ENCODE measurements around the gene TEX35. TPM values are rescaled to one million over a fixed set of nuclear protein-coding genes. Genes with fewer than 3 reads are reported as not detected.

The TEX35 gene
- total RNA-seq, 3 donors from 2014 or later (not counting 1 experiment from before 2014, with no cell fraction given): not detected

DNA sequence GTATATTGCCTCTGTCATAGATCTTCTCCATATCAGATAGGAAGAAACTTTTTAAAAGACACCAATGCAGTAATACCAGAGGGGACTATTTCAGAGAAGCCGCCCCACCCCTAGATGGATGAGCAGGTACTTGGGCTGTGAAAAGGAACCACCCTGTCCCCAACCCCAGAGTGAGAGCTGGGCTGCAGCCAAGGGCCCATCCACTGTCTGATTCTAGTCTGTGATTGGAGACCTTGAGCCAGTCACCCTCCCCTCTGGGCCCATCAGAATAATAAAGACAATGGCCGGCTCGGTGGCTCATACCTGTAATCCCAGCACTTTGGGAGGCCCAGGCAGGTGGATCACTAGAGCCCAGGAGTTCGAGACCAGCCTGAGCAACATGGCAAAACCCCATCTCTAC, 21.2 kb upstream of the TEX35 start:
- ATAC-seq (no peak), DNase-seq (no peak)
- peaks cover 8% of the 10 kb centered on the region in 2 donors for H3K27me3 Mint-ChIP-seq (ENCODE audit: low read depth in 2 of 2)
- H3K36me3 ChIP-seq (ENCODE audit: control insufficient read depth, insufficient read depth, low read length): no peaks in the 10 kb centered on the region
- WGBS (ENCODE audit: insufficient coverage): 82% methylated on average over 4 of the region's 4 CpGs
- no peak overlapping the region for H3K4me3 Mint-ChIP-seq
- intact Hi-C loops (cut with micrococcal nuclease): no loop called here
- H3K9me3 Mint-ChIP-seq: no peaks in the 10 kb centered on the region
- TF ChIP-seq, protein P1, sequence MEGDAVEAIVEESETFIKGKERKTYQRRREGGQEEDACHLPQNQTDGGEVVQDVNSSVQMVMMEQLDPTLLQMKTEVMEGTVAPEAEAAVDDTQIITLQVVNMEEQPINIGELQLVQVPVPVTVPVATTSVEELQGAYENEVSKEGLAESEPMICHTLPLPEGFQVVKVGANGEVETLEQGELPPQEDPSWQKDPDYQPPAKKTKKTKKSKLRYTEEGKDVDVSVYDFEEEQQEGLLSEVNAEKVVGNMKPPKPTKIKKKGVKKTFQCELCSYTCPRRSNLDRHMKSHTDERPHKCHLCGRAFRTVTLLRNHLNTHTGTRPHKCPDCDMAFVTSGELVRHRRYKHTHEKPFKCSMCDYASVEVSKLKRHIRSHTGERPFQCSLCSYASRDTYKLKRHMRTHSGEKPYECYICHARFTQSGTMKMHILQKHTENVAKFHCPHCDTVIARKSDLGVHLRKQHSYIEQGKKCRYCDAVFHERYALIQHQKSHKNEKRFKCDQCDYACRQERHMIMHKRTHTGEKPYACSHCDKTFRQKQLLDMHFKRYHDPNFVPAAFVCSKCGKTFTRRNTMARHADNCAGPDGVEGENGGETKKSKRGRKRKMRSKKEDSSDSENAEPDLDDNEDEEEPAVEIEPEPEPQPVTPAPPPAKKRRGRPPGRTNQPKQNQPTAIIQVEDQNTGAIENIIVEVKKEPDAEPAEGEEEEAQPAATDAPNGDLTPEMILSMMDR (IDR thresholded peaks at IDR 0.05): no peak
- peaks cover 4% of the 10 kb centered on the region for H3K27me3 ChIP-seq (ENCODE audit: control insufficient read depth, insufficient read depth, low read length)
- H3K27ac ChIP-seq (ENCODE audit: low read length): no peak overlapping the region
- peaks cover 0 to 4% of the 10 kb centered on the region in 2 donors for H3K4me1 Mint-ChIP-seq
- H3K27ac Mint-ChIP-seq: no peak overlapping the region
- peaks cover 5% of the 10 kb centered on the region for H3K4me1 ChIP-seq (ENCODE audit: control insufficient read depth, insufficient read depth, low read length)
- no peaks in the 10 kb centered on the region for H3K9me3 ChIP-seq (ENCODE audit: control insufficient read depth, insufficient read depth, low read length)
- H3K36me3 Mint-ChIP-seq: no peaks in the 10 kb centered on the region
- no peak overlapping the region for H3K4me3 ChIP-seq (ENCODE audit: low read length)

DNA sequence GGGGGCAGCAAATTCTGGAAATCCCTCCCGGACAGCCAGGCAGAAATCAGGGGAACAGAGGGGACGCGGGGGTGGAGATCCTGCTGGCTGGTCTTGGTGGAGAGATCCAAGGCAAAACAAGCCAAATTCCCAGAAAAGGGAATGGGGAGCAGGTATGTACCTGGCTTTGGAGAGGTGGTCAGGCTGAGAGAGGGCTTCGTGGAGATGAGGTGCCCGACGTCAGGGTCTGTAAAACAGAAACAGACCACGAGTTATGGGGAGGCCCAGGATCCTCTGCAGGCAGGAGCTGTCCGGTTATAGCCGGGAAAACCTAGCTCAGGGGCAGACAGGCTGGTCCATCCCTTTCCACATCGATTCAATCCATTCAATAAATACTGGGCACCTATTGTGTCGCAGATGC, 20.6 kb upstream of the TEX35 start:
- TF ChIP-seq, protein P1 (IDR thresholded peaks at IDR 0.05): no peak
- H3K4me3 ChIP-seq (ENCODE audit: low read length): no peak overlapping the region
- Mint-ChIP-seq H3K9me3 (no peaks in the 10 kb centered on the region), H3K4me1 (peaks cover 0 to 3% of the 10 kb centered on the region in 2 donors), H3K36me3 (no peaks in the 10 kb centered on the region), H3K27me3 (ENCODE audit: low read depth in 2 of 2) (peaks cover 6 to 8% of the 10 kb centered on the region in 2 donors), H3K4me3 (no peak overlapping the region), H3K27ac (no peak overlapping the region)
- no peak overlapping the region for H3K27ac ChIP-seq (ENCODE audit: low read length)
- WGBS (ENCODE audit: insufficient coverage): 90% methylated on average over 11 of the region's 11 CpGs
- H3K9me3 ChIP-seq (ENCODE audit: control insufficient read depth, insufficient read depth, low read length): no peaks in the 10 kb centered on the region
- intact Hi-C loops (cut with micrococcal nuclease): no loop called here
- DNase-seq (no peak), ATAC-seq (no peak)
- no peaks in the 10 kb centered on the region for H3K36me3 ChIP-seq (ENCODE audit: control insufficient read depth, insufficient read depth, low read length)
- H3K4me1 ChIP-seq (ENCODE audit: control insufficient read depth, insufficient read depth, low read length): peaks cover under 1% of the 10 kb centered on the region
- H3K27me3 ChIP-seq (ENCODE audit: control insufficient read depth, insufficient read depth, low read length): no peaks in the 10 kb centered on the region

DNA sequence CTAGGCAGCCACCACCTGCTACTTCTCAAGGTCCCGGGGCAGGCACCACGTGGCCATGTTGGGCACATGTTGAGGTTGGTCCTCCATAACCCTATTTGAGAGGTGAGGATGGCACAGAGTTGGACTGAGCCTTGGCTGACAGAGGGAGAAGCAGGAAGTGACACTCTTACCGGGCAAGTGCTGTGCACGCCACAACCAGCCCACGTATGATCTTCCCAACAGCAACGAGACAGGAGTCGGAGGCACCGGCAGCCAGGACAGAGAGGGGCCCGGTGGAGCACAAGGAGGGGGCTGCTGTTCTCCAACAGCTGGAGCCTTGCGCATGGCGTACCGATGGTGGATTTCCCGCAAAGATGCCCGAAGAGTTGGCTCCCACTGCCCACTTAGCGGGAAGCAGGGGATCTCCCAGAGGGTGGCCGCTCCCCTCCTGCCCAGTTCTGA, 19.6 kb upstream of the TEX35 start:
- H3K4me3 Mint-ChIP-seq: no peak overlapping the region
- H3K9me3 ChIP-seq (ENCODE audit: control insufficient read depth, insufficient read depth, low read length): no peaks in the 10 kb centered on the region
- no peak overlapping the region for H3K4me3 ChIP-seq (ENCODE audit: low read length)
- no peaks in the 10 kb centered on the region for H3K4me1 Mint-ChIP-seq
- peaks cover 0 to under 1% of the 10 kb centered on the region in 2 donors for H3K27me3 Mint-ChIP-seq (ENCODE audit: low read depth in 2 of 2)
- TF ChIP-seq, protein P1 (IDR thresholded peaks at IDR 0.05): no peak
- H3K27ac Mint-ChIP-seq: no peak overlapping the region
- ATAC-seq (peak in 1 of 3 donors; percentile 16), DNase-seq (no peak)
- no peaks in the 10 kb centered on the region for H3K36me3 ChIP-seq (ENCODE audit: control insufficient read depth, insufficient read depth, low read length)
- H3K4me1 ChIP-seq (ENCODE audit: control insufficient read depth, insufficient read depth, low read length): no peaks in the 10 kb centered on the region
- H3K27ac ChIP-seq (ENCODE audit: low read length): no peak overlapping the region
- H3K36me3 Mint-ChIP-seq: no peaks in the 10 kb centered on the region
- intact Hi-C loops (cut with micrococcal nuclease): no loop called here
- no peaks in the 10 kb centered on the region for H3K27me3 ChIP-seq (ENCODE audit: control insufficient read depth, insufficient read depth, low read length)
- H3K9me3 Mint-ChIP-seq: no peaks in the 10 kb centered on the region
- whole genome bisulfite sequencing (ENCODE audit: insufficient coverage): 89% methylated on average over 16 of the region's 16 CpGs

DNA sequence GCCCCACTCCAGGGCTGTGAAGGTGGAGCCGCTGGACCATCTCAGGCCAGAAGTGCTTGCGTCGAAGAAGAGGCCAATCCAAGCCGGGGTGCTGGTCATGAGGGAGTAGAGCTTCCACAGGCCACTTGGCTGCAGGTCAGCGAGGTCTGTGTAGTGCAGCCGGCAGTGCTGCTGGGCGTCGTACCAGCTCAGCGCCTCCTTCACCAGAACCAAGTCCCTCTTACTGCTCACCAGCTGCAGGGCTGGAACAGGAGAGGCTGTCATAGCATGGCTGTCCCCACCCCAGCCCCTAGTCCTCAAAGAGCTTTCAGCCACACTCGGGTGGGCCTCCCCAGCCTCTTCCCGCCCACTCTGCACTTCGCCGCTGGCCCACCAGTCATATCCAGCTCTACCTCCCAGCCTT, 18.3 kb upstream of the TEX35 start:
- no peaks in the 10 kb centered on the region for H3K36me3 ChIP-seq (ENCODE audit: control insufficient read depth, insufficient read depth, low read length)

More for the DNA sequence above, 18.3 kb upstream of the TEX35 start:
- no peaks in the 10 kb centered on the region for H3K27me3 Mint-ChIP-seq (ENCODE audit: low read depth in 2 of 2)
- H3K9me3 Mint-ChIP-seq: no peaks in the 10 kb centered on the region
- ATAC-seq: no peak
- no peak for DNase-seq
- TF ChIP-seq, protein P1 (IDR thresholded peaks at IDR 0.05): no peak
- H3K4me3 ChIP-seq (ENCODE audit: low read length): no peak overlapping the region
- WGBS (ENCODE audit: insufficient coverage): 95% methylated on average over 13 of the region's 13 CpGs
- no peaks in the 10 kb centered on the region for H3K9me3 ChIP-seq (ENCODE audit: control insufficient read depth, insufficient read depth, low read length)
- no peaks in the 10 kb centered on the region for H3K36me3 Mint-ChIP-seq
- no peaks in the 10 kb centered on the region for H3K4me1 ChIP-seq (ENCODE audit: control insufficient read depth, insufficient read depth, low read length)
- no peaks in the 10 kb centered on the region for H3K4me1 Mint-ChIP-seq
- H3K27ac Mint-ChIP-seq: no peak overlapping the region
- intact Hi-C loops (cut with micrococcal nuclease): no loop called here
- no peaks in the 10 kb centered on the region for H3K27me3 ChIP-seq (ENCODE audit: control insufficient read depth, insufficient read depth, low read length)
- no peak overlapping the region for H3K27ac ChIP-seq (ENCODE audit: low read length)
- no peak overlapping the region for H3K4me3 Mint-ChIP-seq
